Sigmoid colon (tissue), 7 donors: ENCODE measurements around the gene RPL38. TPM values are rescaled to one million over a fixed set of nuclear protein-coding genes. Genes with fewer than 3 reads are reported as not detected.

ENCODE experiments used
- DNase-seq: peaks from one replicate; pipeline ENCODE4 v3.0.0-alpha.2; 2019
- H3K27ac ChIP-seq, 4 donors: fragments of 200-600 bp; sonication (generic); one replicate each; pipeline ENCODE4 v1.5.1; 2016 to 2019; ENCODE audit warnings: mild to moderate bottlenecking in 1 of 4
- H3K27me3 ChIP-seq, 3 donors: fragments of 200-600 bp; sonication (generic); one replicate each; pipeline ENCODE4 v1.5.1; 2019; ENCODE audit warnings: mild to moderate bottlenecking in 1 of 3
- H3K36me3 ChIP-seq, 4 donors: fragments of 200-600 bp; sonication (generic); one replicate each; pipeline ENCODE4 v1.5.1; 2016 to 2019
- H3K4me1 ChIP-seq, 4 donors: fragments of 200-600 bp; sonication (generic); one replicate each; pipeline ENCODE4 v1.5.1; 2017 to 2019
- H3K4me3 ChIP-seq, 4 donors: fragments of 200-600 bp; sonication (generic); one replicate each; pipeline ENCODE4 v1.5.1; 2017 to 2019; ENCODE audit warnings: mild to moderate bottlenecking in 2 of 4, moderate library complexity in 1 of 4
- H3K9me3 ChIP-seq, 4 donors: fragments of 200-600 bp in 3 of 4; sonication (generic) in 3 of 4; one replicate each; pipeline versions ENCODE4 v1.5.1 to v1.6.1; 2013 to 2019
- EP300 ChIP-seq, 4 donors: sonication (generic); formaldehyde crosslinking; IDR thresholded peaks; one replicate each; pipeline ENCODE4 v1.6.1; 2017; ENCODE audit warnings: antibody characterized with exemption in 4 of 4
- POLR2A ChIP-seq, 2 donors: fragments of 450-650 bp; IDR thresholded peaks; one replicate each; pipeline ENCODE4 v1.6.1; 2016; ENCODE audit warnings: antibody characterized with exemption in 2 of 2, mild to moderate bottlenecking in 2 of 2, moderate library complexity in 2 of 2
- POLR2AphosphoS5 ChIP-seq, 4 donors: sonication (generic); formaldehyde crosslinking; IDR thresholded peaks; one replicate each; pipeline ENCODE4 v1.6.1; 2017; ENCODE audit warnings: antibody characterized with exemption in 4 of 4
- WGBS, 2 donors: extraction: QIAGEN DNeasy Blood & Tissue Kit; methylation state at CpG; one replicate each; pipeline ENCODE4 v1.1.7; 2013; 5-methylcytosine and 5-hydroxymethylcytosine counted together
- intact Hi-C: fragments of 100-400 bp; cut with DNase I; formaldehyde crosslinking; loops from one replicate; pipeline ENCODE4 v1.15.1; 2023
- polyA plus RNA-seq, 3 donors: library from polyadenylated mRNA; stranded (reverse); fragments of 200-250 nt; gene quantifications; one replicate each; pipeline ENCODE4 v1.2.3, GENCODE V29; 2013
- total RNA-seq, 4 donors: library from RNA; depleted of rRNA; stranded (reverse); fragments of >200 nt; gene quantifications; one replicate each; pipeline ENCODE4 v1.1.0, GENCODE V29; 2016
- TF ChIP-seq, protein P1 (sequence below), 4 experiments: fragments of 450-650 bp in 3 of 4; fragments of 200-600 bp in 1 of 4; IDR thresholded peaks; one replicate each; pipeline ENCODE4 v1.5.1; 2016 to 2019; ENCODE audit warnings: antibody characterized with exemption in 4 of 4, mild to moderate bottlenecking in 3 of 4, moderate library complexity in 2 of 4
- donor health status: healthy with polysubstance abuse.
- donor health status: Bipolar disorder and iron deficiency.
- donor health status: healthy.

The RPL38 gene
- total and polyA plus RNA-seq, 7 donors: 215 to 2,321 (median 718) TPM

DNA sequence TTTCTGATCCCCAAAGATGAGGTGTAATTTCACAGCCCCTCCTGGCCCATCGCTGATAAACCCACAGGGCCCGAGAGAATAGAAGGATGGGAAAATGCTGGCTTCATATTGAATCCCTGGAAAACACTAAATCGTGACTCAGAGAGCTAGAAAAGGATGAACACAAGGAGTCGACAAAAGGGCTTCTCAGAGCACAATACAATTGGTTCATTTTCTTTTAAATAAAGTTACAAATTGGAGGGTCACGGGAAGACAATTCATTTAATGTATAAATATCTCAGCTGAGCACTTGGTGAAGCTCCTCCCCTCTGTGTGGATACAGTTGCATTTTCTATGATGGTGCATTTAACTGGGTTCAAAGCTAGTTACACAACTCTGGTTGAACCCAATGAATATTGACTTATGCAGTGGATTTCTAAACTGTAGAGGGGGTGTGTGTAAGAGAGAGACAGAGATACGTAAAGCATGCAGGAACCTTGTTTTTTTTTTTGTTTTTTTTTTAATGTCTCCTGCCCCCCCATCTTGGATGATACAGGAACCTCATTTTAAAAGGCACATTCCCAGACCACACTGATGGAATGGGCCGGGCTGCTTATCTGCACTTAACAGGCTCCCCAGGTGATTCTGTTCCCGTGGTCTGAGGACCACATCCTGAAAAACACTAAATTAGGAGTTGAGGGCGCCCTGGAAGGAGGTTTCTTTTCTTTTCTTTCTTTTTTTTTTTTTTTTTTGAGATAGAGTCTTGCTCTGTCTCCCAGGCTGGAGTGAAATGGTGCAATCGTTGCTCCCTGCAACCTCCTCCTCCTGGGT is 24.0 kb downstream of the RPL38 start:
- intact Hi-C loops: no loop called here
- H3K4me3 ChIP-seq: no peak overlapping the region
- WGBS, 2 donors: 78 to 83% methylated on average over 10 of the region's 10 CpGs
- TF ChIP-seq, protein P1, sequence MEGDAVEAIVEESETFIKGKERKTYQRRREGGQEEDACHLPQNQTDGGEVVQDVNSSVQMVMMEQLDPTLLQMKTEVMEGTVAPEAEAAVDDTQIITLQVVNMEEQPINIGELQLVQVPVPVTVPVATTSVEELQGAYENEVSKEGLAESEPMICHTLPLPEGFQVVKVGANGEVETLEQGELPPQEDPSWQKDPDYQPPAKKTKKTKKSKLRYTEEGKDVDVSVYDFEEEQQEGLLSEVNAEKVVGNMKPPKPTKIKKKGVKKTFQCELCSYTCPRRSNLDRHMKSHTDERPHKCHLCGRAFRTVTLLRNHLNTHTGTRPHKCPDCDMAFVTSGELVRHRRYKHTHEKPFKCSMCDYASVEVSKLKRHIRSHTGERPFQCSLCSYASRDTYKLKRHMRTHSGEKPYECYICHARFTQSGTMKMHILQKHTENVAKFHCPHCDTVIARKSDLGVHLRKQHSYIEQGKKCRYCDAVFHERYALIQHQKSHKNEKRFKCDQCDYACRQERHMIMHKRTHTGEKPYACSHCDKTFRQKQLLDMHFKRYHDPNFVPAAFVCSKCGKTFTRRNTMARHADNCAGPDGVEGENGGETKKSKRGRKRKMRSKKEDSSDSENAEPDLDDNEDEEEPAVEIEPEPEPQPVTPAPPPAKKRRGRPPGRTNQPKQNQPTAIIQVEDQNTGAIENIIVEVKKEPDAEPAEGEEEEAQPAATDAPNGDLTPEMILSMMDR (IDR thresholded peaks at IDR 0.05): no peak
- TF ChIP-seq POLR2AphosphoS5 (IDR thresholded peaks at IDR 0.05) (no peak), POLR2A (IDR thresholded peaks at IDR 0.05) (no peak), EP300 (IDR thresholded peaks at IDR 0.05) (no peak)
- H3K4me1 ChIP-seq: no peaks in the 10 kb centered on the region
- H3K9me3 ChIP-seq: no peaks in the 10 kb centered on the region
- H3K27me3 ChIP-seq: no peaks in the 10 kb centered on the region
- no peak overlapping the region for H3K27ac ChIP-seq
- peaks cover 0 to 25% (median 0%) of the 10 kb centered on the region in 4 donors for H3K36me3 ChIP-seq
- DNase-seq: no peak

DNA sequence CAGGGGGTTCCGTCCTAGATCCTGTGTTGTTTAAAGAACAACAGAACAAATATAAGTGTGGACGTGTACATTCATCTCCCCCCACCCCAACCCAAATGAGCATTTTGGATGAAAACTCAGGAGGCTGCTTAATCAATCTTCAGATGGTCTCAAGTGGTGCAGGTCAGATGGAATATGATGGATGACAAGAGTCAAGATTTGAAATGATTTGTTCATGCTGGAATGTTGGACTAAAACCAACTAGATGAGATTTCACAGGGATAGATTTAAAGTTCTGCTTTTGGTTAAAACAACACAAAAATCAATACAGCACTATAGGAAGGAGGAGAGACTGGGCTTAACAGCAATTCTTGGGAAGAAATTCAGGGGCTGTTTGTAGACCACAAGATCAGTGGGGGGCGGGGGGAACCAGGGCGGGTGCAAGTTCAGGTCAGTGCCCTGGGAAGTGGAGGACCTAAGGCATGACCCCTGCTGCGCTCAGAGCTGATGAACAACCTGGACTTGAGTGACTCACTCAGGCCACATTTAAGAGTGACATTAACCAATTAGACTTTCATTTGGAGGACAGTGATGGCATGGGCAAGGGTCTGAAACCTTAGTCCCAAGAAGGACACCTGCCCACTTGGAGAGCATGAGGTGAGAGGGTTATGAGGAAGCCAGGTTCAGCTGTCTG is 25.0 kb downstream of the RPL38 start:
- intact Hi-C loops: no loop called here
- no peaks in the 10 kb centered on the region for H3K27me3 ChIP-seq
- WGBS, 2 donors: 81 to 87% methylated on average over 5 of the region's 5 CpGs
- no peaks in the 10 kb centered on the region for H3K4me1 ChIP-seq
- TF ChIP-seq, protein P1 (IDR thresholded peaks at IDR 0.05): no peak
- TF ChIP-seq EP300 (IDR thresholded peaks at IDR 0.05) (no peak), POLR2A (IDR thresholded peaks at IDR 0.05) (no peak), POLR2AphosphoS5 (IDR thresholded peaks at IDR 0.05) (no peak)
- H3K4me3 ChIP-seq: no peak overlapping the region
- peaks cover 0 to 18% (median 0%) of the 10 kb centered on the region in 4 donors for H3K36me3 ChIP-seq
- DNase-seq: no peak
- no peaks in the 10 kb centered on the region for H3K9me3 ChIP-seq
- no peak overlapping the region for H3K27ac ChIP-seq

DNA sequence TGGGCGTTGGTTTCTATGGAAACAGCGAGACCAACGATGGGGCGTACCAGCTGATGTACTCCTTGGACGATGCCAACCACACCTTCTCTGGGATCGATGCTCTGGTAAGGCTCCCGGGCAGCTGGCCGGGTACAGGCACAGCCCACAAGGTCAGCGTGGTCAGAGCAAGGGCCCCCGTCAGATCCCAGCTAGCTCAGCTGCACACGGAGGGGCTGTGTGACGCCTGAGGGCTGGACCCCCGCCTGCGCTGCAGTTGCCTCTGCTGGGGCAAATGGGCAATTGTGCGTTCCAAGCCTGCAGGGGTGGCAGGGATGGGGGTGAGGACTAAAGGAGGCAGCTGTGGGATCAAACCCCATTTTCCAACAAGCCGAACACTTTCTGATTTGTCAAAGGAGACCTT is 27.4 kb downstream of the RPL38 start:
- H3K9me3 ChIP-seq: no peaks in the 10 kb centered on the region

DNA sequence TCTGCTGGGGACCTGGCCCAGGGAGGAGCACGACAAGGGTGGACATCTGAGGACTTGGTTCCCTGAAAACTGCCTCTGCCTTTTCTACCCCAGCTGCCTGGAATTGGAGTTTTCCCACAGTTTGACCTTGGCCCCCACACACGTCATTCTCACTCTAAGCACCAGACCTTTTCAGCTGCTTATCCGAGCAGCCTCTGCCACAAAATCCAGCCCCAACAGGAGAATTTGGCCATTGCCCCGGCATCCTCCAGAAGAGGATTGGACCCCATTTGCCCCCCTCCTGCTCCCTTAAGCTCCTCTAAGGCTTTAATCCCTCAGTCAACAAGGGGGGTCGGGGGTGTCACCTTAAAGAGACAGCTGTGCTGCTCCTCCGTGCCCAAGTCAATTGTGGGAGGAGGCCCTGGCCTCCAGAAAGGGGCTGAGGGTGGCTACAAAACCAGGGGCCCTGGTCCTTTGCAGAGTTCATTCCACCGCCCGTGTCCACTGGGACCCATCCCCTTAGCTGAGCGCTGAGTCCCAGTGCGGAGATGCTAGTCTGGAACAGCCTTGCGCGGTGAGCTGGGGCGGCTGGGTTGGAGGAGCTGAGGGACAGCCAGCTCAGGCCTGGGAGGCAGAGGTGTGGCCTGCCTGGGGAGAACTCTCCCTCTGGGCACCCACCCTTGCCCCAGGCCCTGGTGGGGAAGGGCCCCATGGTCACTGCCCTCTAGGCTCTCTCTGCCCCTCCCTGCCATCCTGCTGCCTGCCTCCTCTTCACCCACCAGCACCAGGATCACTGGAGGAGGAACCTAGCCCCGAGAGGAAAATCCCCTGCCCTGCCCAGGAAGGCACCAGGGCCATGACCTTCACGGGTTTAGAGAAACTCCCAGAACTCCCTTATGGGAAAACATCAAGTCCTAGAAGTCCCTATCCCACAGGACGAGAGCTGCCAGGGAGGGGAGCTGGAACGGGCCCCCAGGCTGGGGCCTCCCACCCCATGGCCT is 28.7 kb downstream of the RPL38 start:
- H3K9me3 ChIP-seq: no peaks in the 10 kb centered on the region
- H3K27ac ChIP-seq: no peak overlapping the region
- 80 to 85% methylated on average over 17 of the region's 17 CpGs for WGBS, 2 donors
- H3K4me1 ChIP-seq: peaks cover 0 to 2% (median 0%) of the 10 kb centered on the region in 4 donors
- DNase-seq: no peak
- H3K36me3 ChIP-seq: peaks cover 0 to 8% (median 0%) of the 10 kb centered on the region in 4 donors
- intact Hi-C loops: no loop called here
- H3K4me3 ChIP-seq: no peak overlapping the region
- H3K27me3 ChIP-seq: no peaks in the 10 kb centered on the region
- no peak for TF ChIP-seq POLR2A (IDR thresholded peaks at IDR 0.05)
- no peak for TF ChIP-seq EP300 (IDR thresholded peaks at IDR 0.05)
- no peak for TF ChIP-seq POLR2AphosphoS5 (IDR thresholded peaks at IDR 0.05)
- TF ChIP-seq, protein P1 (IDR thresholded peaks at IDR 0.05): no peak

More for the DNA sequence above, 27.4 kb downstream of the RPL38 start:
- intact Hi-C loops: no loop called here
- no peak overlapping the region for H3K4me3 ChIP-seq
- H3K27ac ChIP-seq: no peak overlapping the region
- 91 to 92% methylated on average over 16 of the region's 16 CpGs for WGBS, 2 donors
- H3K4me1 ChIP-seq: peaks cover 0 to 2% (median 0%) of the 10 kb centered on the region in 4 donors
- peaks cover 0 to 8% (median 0%) of the 10 kb centered on the region in 4 donors for H3K36me3 ChIP-seq
- TF ChIP-seq POLR2A (IDR thresholded peaks at IDR 0.05) (no peak), POLR2AphosphoS5 (IDR thresholded peaks at IDR 0.05) (no peak), EP300 (IDR thresholded peaks at IDR 0.05) (no peak)
- TF ChIP-seq, protein P1 (IDR thresholded peaks at IDR 0.05): no peak
- H3K27me3 ChIP-seq: no peaks in the 10 kb centered on the region
- no peak for DNase-seq
